NCI-H2196 (cell line): ENCODE results near the gene ZNF775.

ENCODE experiments used
- DNase-seq: peaks from one replicate; lab custom pipeline; 2025; ENCODE audit not compliant: unreplicated experiment; lab: John Stamatoyannopoulos, UW

The ZNF775 gene

DNA sequence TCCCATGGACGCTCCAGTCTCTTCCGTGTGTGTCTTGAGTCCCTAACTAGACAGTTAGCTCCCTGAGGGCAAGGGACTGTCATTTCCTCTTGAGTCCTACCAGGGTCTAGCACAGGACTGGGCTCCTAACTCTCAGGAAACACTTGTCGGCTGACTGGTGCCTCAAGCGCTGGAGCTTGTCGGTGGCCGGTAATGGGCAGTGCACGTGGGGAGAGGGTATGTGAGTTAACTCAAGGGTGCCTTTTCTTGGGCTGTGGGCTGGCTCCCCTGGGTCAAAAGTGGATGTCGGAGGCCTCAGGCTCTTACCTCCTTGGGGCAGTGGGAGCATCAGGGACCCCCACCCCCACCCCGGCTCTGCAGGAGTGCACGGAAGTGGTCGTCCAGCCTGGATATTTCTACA lies 32.9 kb downstream of the ZNF775 start:
- no peak for DNase-seq

DNA sequence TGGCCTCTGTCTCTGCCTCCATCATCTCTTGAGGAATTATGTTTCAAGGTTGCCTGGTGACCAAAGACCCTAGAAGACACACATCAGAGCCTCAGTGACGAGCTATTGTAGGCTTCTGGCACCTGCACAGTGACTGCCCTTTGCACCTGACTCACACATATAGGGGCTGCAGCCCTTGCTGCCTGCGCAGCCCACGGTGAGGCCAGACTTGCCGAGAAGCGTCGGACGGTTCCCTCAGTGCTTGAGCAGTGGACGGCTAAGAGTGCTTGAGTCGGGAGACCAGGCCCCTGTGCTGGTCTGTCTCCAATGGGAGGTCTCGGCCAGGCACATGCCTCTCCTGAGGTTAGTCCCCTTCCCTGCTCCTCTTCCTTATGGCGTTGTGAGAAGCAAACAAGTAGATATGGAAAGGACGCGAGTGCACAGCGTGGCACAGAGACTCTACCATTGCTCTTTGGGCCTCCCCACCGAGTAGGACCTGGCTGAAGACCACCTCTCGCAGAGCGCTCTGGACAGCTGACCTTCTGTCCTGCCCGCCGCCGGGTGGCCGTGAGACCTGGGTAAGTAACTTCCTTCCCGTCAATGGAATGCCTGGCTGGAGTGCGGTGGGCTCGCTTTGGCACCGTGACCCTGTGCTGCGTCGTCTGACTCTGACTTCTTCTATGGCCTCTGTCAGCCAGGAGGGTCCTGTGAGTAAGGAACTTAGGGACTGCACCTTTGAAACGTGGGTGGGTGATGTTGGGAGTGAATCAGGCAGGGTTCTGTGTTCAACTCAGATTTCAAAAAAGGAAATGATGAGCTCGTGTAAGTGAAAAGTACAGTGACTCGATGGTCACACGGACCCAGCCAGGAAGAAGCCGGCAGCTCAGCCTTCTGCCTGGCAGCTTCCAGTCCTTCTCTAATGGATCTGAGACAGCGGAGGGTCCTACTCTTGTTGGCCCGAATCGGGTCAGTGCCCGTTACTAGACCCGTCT lies 33.7 kb downstream of the ZNF775 start:
- DNase-seq, result no peak

DNA sequence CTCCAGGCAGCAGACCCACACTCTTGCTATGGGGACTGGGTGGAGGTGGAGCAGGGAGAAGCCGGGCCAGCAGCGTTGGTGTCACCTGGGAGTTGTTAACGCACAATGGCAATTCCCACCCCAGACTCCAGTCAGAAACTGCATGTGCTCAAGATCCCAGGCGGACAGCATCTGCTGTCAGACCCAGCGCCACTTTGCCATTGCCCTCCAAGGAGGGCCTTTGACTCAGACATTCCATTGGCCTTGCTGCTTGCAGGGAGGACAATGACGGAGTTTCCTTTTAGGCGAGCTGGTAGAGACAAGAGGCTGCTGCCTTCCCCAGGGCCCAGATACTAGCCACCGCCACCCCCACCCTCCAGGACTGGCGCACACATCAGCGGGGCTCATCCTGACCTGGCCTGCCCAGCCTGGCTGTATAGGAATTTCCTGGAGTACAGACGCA lies 34.5 kb downstream of the ZNF775 start:
- no peak for DNase-seq

DNA sequence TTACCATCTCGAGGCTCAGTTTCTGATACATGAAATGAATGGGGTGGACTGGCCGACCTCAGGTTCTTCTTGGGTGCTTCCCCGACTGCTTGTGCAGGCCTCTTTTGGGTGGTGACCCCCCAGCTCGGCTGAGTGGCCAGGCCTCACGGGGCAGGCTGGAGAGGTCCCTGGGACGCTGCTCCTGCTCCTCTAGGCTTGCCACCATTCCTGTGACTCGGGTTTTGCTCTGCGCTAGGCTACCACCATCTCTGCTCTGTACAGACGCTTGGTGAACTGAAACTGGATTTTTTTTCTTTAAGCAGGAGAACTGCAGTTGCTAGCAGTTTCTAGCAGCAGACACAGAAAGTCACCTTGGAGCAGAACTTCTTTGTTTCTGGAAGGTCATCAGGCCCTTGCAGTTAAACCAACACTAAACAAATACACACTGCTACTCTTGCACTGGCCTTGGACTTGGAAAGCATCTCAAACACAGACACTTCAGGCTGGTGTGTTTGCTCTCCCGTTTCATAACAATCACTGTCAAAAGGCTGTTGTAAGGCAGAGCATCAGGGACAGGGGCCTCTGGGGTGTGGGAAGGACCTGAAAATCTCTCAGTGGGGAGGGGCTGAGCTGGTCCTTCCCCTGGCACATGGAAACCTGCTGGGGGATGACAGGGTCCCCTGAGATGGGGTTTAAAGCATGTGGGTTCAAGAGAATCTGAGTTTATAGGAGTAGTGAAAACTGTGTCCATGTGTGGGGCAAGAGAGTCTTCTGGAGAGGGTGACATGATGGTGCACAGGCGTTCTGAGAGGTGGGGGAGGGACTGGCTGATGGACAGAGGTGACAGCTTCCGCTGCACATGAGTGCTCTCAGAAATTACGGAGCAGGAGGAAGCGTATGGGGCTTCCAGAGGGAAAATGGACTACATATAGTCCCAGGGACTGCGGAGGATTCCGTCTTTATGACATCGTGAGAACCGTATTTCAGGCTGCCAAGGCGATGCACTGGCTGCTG lies 36.3 kb downstream of the ZNF775 start:
- no peak for DNase-seq

DNA sequence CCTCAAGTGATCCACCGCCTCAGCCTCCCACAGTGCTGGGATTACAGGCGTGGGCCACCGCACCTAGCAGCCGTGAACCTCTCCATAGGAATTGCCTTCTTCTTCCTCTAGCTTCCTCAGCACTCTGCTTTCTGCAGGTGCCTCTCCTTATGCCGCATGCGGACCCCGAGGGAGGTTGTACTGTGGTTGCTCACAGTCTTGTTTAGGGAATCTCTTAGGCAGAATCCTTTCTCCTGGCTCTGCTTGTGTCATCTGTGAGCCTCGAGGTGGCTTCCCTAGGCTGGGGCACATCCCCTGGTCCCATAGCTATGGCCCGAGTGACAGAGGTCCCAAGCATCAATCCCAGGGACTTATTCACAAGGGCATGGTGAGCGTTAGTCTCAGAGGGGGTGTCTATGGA lies 38.1 kb downstream of the ZNF775 start:
- no peak for DNase-seq

DNA sequence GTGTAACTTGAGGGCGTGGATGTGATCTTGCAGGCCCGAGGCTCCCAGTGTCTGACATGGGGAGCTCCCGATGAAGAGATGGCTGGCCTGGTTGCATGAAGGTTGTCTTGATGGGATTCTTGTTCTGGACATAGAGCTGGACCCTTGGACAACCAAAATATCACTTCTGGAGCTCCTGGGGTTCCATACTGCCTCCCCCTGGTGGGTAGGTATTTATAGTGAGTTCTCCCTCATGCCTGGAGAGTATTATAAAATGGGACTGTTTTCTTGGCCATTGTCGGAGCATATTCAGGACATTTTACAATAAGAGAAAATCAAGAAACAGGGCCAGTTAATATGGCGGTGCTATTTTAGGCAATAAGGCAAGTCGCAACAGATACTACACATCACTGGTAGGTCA lies 38.7 kb downstream of the ZNF775 start:
- DNase-seq, result no peak

DNA sequence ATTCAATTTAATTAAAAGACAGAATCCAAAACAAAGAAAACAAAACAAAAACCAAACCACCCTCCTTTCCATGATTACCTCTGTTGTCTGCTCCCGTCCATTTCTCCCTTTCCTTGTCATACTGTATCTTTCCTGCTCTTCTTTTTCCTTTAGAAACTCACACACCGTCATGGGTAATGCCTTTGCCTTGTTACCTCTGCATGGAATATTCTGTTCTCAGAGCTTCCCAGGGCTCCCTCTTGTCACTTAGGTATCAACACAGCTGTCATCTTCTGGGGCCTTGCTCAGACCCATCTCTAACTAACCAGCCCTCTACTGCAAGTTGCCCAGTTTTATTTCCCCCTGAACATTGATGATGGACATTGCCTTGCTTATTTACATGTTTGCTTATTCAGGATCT lies 41.1 kb downstream of the ZNF775 start:
- no peak for DNase-seq

DNA sequence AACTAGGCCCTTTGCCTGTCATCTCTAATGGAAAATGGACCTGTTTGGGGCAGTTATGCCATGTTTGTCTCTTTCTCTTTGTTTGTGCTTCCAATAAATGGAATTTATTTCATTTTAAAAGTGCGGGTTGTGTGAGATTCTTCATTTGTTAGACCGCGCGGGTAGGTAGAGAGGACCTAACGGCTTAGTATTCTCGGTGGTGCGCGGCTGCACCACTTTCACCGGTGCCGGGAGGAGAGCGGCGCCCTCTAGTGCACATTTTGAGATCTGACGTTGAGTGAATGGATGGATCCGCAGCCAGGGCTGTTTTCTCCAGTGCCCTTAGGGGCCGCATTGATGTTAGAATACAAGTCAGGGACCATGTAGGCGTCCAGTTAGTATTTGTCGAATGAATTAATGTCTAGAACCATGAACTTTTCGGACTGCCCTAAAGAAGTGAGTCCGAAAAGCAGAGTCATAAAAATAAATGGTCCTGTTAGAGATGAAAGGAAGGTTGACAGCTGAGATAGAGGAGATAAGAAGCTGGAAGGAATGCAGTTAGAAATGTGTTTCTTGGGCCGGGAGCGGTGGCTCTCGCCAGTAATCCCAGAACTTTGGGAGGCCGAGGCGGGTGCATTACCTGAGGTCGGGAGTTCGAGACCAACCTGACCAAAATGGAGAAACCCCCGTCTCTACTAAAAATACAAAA lies 42.0 kb downstream of the ZNF775 start:
- peak; percentile 28 for DNase-seq

DNA sequence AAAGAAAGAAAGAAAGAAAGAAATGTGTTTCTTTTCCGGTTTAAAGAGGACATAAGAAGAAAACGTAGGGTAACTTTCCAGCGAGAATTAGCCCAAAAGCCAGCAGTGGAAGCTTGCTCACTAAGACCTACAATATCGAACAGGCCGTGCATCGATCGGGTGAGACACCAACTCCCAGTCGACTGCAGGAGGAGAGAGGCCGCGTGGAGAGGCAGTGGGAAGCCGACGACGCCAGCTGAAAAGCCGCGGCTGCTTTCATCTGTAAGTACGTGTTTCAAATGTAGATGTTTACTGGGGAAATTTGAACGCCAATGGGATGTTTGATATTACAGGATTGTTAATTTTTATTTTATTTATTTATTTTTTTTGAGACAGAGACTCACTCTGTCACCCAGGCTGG lies 42.7 kb downstream of the ZNF775 start:
- DNase-seq, result no peak

DNA sequence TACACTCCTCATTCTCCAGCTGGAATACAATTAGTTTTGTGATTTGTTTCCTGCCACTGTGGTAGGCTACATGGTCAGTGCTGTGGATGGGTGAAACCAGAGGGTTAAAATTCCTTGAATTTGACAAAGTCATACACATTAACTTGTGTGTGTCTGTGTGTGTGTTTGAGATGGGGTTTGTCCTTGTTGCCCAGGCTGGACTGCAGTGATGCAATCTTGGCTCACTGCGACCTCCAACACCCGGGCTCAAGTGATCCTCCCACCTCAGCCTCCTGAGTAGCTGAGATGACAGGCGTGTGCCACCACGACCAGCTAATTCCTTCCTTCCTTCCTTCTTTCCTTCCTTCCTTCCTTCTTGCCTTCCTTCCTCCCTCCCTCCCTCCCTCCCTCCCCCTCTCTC lies 46.5 kb downstream of the ZNF775 start:
- no peak for DNase-seq

DNA sequence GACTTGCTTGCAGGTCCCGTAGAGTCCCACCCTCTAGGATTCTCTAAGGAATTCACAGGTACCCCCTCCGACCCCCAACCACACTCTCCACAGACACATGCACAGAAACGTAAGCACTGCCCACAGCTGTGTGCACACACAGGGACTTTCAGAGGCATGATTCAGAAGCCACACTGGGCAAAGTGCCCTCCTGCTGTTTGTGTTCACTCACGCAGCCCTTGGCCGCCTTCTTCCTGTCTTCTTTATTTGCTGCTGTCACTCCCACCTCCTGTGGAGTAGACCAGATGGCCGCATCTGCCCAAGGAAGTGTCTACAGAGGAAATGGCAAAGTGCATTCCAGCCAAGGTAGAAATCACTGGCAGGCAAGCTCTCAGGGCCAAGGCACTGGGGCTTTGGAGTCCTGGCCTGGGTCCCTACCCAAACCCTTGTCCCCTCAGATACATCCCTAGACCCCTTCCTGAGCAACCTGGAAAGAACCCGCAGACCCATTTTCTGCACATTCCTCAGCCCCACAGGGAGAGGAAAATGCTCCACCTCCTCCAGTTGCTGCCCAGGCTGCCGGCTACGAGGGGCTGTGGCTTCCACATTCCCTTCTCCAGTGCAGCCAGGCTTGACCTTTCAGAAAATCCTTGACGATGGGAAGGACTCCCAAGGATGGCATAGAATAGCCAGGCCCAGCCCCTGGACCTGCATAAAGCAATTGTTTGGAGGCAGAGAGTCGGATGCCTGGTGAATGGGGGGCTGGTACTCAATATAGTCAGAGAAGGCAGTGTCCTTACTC lies 49.7 kb downstream of the ZNF775 start:
- DNase-seq, result peak; percentile 65

DNA sequence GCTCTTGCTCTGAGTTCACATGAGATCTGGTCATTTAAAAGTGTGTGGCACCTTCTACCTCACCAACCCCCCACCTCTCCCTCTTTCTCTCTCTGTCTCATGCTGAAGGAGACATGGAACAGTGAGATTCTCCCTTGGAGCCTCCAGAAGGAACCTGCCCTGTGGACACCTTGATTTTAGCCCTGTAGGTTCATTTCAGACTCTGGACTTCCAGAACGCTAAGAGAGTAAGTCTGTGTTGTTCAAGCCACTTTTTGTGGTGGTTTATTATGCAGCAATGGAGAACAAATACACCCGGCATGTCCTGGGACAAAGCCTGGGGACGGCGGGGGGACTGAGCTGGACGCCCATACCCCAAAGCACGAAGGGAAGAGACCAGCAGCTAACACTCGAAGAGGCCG lies 50.6 kb downstream of the ZNF775 start:
- no peak for DNase-seq

DNA sequence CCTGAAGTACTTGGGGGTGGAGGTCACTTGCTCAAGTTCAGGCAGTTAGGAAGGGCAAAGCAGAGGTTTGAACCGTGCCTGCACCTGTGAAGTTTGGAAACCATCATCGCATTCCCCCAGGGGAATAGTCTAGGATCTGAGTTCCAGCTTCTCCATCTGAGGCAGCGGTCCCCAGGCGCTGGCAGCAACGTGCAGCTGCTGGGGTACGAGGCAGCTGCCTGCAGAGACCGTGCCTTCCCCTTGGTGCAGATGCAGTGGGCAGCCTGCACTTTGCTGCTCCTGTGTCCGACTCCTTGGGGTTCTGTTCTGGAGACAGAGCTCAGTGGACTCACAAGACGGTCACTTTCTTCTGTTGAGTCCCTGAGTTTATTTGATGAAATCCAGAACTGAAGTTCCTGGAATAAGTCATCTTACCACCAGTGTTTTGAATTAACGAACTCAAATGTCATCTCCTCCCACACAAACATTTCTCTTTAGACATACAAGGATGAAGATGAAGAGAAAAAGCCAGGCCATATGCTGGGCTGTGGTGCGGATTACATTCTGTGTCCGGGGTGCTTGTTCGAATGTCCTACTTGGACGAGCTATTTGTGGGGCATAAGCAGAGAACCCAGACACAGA lies 51.4 kb downstream of the ZNF775 start:
- DNase-seq, result no peak

DNA sequence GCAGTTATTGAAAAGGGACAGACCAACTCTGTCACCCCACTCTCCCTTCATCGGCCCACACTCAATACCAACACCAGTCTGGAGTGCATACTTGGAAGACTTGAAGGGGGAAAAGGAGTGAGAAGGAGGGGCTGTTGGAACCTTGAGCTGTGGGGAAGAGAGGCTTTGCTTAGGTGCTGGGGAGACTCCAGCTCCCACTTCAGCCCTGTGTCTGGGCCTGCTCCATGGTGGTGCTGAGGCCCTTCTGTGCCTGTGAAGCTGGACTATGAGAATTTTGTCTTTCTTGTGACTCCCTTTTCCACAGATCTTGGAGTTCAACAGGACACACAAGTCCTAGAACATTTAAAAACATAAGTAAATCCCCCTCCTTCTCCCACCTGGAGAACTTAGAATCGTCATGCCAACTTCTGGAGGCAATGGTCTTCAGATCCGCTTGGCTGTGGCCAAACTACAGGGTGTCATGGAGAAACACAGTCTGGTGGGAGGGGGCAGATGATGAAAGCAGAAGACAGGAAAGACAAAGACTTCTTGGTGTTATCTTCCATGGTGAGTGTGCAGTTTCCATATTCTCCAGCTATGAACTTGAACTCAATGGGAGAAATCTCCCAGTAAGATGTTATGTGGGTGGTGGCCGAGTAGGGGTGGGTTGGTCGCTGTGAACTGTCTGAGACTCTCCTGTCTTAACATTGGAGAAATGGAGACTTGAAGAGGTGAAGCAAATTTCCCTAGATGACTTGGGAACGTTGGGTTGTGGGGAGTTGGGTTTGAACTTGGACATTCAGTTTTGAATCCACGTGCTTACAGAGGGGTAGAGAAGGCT lies 52.9 kb downstream of the ZNF775 start:
- no peak for DNase-seq

DNA sequence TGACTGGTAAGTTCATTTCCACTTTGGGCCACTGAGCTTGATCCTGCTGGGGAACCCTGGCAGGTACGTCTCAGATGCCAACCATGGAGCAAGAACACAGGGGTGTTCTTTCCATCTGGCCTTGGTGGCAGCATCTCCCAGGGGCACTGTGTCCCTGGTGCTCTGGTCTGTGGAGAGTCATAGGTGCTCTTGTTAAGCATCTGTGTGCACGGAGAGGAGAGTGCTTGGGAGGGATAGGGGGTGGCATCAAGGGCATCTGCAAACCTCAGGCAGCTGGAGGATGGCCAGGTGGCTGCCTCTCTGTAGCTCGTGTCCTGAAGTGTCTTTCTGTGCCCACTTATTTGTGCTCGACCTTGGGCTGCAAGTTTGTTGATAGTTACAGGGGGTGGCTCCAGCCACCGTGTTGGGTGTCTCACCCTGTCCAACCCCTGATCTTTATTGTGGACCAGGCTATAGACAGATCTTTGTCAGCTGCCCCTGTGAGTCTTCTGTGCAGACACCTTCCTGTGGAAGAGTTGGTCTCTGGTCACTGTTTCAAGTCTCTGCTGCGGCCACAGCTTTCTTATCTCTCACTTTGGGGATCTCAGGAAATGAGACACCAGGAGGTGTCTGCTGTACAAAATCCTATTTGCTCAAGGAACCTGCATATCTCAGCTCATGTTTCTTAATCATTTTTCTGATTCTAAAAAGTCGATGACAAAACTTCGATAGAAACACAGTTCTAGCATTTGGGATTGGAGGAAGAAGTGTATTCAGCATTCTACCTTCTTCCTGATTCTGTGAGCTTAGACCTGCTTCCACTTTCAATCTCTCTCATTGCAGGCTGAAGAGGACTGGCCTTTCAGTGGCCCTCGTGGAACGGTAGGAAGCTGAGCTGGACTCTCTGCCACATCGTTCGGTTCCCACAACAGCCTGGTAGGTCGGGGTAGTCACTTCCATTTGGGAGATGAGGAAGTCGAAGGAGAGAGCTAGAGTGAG lies 54.1 kb downstream of the ZNF775 start:
- DNase-seq, result no peak

DNA sequence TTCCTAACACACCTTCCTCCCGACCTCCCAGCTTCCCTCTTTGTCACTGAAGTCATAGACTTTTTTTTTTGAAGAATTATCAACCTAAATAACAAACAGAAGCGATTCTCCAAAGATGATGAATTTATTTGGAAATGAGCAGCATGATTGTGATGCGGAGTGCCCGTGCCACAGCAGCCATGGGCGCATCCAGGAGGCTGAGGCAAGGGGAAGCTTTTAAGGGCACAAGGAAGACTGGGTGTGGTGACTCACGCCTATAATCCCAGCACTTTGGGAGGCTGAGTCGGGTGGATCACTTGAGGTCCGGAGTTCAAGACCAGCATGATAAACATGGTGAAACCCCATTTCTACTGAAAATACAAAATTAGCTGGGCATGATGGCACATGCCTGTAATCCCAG lies 55.1 kb downstream of the ZNF775 start:
- DNase-seq, result no peak

DNA sequence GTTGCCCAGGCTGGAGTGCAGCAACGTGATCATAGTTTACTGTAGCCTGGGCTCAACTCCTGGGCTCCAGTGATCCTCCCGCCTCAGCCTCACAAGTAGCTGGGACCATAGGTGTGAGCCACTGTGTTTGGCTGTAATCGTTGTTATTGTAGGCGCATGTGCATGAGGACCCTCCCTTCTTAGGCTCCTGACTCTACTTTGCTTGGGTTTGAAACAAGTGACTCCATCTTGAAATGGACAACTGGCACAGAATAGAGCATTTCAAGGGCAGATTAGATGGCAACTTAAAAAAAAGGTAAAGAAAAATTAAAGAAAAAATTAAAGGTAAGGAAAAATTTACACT lies 55.9 kb downstream of the ZNF775 start:
- DNase-seq, result no peak
